Epithelial cell of esophagus (primary cell): Measurements from ENCODE around the gene IFTAP.
"Not testable (repeated sequence)": the region's sequence is repeated elsewhere in the genome, so short reads cannot be mapped to it uniquely, and the experiment has no call there.

ENCODE experiments used
- DNase-seq: peaks from one replicate; pipeline ENCODE4 v3.0.0; 2010; ENCODE audit warnings: low read depth
- H3K4me3 ChIP-seq: 2 replicates; pipeline ENCODE4 v1.5.1; 2011; ENCODE audit warnings: mild to moderate bottlenecking, low read length, control low read depth
- CTCF ChIP-seq: IDR thresholded peaks from 2 replicates; pipeline ENCODE4 v1.5.1; 2011; ENCODE audit warnings: low read depth, mild to moderate bottlenecking, low read length, control low read depth, inconsistent platforms; ENCODE audit not compliant: insufficient read depth; ENCODE audit errors: missing control alignments

The IFTAP gene

GRCh38 chr11:36631774-36632173 lies 37.5 kb downstream of the IFTAP start:
- no peak overlapping the region for H3K4me3 ChIP-seq
- DNase-seq, result no peak
- no peak for TF ChIP-seq CTCF

GRCh38 chr11:36635066-36635862 lies 41.0 kb downstream of the IFTAP start:
- no peak for TF ChIP-seq CTCF
- DNase-seq, result no peak
- H3K4me3 ChIP-seq, result no peak overlapping the region

- no peak for DNase-seq
- H3K4me3 ChIP-seq, result no peak overlapping the region
- TF ChIP-seq CTCF, result no peak
Measured at GRCh38 chr11:36638556-36638955, 44.3 kb downstream of the IFTAP start.

- no peak for DNase-seq
- H3K4me3 ChIP-seq, result no peak overlapping the region
- TF ChIP-seq CTCF, result no peak
Measured at GRCh38 chr11:36657610-36658267, 63.4 kb downstream of the IFTAP start.

- not testable (repeated sequence) for DNase-seq, H3K4me3 ChIP-seq
Measured at GRCh38 chr11:36661359-36661758, 67.1 kb downstream of the IFTAP start.

GRCh38 chr11:36672815-36673450 lies 78.6 kb downstream of the IFTAP start:
- H3K4me3 ChIP-seq, result no peak overlapping the region
- TF ChIP-seq CTCF, result peak; percentile 63
- DNase-seq, result peak; percentile 57

- not testable (repeated sequence) for DNase-seq, H3K4me3 ChIP-seq
Measured at GRCh38 chr11:36679547-36679946, 85.2 kb downstream of the IFTAP start.
